Stimulated activated CD8-positive, alpha-beta memory T cell treated with anti-CD3 and anti-CD28 coated beads, Interleukin-4, amount 100 ng/mL, for 24 hours (primary cell): Measurements from ENCODE around the gene SLC7A6.

Experiments used
- DNase-seq: peaks from one replicate; pipeline ENCODE4 v3.0.0-alpha.2; 2020; ENCODE audit warnings: low read depth

Gene SLC7A6

DNA sequence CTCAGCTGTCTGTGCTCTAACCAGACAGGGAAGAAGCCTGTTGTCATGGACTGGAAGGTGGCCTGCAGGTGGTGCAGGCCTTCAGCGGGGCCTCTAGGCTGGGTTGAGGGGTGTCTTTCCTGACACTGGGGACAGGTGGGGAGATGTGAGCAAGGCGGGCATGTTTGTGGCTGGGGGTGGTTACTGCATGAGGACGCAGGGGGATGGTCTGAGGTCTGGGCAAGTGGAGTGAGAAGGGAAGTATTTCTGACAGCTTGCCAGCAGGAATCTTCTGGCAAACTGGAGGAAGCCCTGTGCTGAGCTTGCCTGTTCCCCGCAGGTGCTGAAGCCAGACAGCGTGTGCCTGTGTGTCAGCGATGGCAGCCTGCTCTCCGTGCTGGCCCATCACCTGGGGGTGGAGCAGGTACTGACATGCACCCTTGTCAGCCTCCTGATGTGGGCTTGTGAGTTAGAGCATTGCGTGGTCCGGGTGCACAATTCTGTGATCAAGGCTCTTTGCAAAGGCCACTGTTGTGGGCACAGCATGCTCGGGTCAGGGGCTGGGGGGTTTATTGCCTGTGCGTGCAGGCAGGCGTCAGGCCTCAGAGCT, 82.7 kb downstream of the SLC7A6 start:
- DNase-seq: no peak

DNA sequence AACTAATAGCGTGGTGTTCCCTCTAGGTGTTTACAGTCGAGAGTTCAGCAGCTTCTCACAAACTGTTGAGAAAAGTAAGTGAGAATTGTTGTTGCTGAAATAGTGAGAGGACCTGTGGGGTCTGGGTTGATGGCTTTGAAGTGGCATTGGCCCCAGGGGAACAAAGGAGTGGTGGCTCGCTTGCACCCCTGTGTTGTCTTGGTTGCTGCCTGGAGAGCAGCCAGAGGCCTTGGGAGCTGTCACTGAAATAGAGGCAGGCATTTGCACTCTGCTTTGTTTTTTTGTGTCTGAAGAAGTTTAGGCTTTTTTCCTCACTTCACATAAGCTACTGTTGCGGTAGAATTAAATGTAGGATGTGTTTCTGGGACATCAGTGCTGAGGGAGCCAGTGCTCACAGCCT, 83.3 kb downstream of the SLC7A6 start:
- DNase-seq: no peak

DNA sequence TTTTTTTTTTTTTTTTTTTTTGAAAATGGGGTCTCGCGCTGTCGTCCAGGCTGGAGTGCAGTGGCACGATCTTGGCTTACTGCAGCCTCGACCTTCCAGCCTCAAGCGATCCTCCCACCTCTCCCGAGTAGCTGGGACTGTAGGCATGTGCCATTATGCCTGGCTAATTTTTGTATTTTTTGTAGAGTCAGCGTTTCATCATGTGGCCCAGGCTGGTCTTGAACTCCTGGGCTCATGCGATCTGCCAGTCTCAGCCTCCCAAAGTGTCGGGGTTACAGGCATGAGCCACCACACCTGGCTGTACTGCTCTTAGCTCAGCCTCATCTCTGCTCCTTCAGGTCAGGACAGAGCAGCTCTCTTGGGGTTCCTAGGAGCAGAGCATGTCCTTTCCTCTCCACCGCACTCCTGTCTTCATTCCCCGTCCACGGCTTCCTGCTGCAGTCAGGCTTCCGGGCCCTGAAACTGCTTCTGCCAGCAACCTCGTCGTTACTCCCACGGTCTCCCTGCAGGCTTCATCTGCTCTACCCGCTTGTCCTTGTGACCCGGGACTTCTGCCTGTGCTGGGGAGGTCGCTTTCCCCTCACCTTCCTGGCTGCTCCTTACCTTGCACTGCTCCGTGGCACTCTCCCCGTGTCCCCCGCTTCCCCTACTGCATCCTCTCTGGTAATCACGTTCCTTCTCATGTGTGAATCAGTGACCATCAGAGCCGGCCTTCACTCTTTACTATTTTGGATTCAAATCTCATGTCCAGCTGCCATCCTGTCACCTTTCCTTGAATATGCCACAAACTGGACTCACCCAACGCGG, 84.5 kb downstream of the SLC7A6 start:
- no peak for DNase-seq

DNA sequence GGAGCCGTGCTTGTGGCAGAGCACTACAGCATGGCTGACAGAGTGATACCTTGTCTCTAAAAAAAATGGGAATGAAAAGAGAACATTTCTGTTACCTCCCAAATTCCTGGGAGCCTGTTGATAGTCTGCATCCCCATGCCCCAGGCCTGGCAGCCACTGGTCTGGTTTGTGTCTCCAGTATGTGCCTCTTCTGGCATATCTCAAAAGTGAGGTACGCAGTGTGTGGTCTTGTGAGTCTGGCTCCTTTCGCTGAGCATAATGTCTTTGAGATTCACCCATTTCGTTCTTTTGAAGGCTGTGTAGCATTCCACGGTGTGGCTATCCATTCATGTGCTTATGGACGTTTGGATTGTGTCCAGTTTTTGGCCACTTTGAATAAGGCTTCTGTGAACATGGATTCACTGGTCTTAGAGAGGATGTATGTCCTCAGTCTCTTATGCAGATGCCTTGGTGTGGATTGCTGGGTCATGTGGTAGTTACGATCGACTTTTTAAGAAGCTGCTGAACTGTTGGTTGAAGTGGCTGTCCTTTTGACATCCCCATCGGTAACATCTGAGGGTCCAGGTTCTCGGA, 85.6 kb downstream of the SLC7A6 start:
- DNase-seq: no peak

DNA sequence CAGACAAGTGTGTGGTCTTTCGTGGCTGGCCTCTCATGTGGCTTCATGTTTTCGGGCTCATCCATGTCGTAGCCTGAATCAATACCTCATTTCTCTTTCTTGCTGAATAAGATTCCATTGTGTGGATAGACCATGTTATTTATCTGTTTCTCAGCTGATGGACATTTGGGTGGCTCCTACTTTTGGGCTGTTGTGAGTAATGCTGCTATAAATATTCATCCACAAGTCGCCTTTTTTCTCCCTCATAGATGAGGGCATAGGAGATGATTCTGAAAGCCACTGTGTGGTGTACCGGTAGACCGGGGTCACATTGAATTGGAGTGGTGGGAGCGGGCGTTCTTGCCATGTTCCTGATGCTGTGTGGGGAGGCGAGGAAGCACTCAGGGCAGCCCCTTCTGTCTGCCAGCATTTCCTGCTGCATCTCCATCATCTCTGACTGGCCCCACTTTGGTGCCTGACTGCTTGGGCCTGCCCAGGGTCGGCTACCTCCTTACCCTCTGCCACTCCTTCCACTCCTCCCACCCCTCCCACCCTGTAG, 86.6 kb downstream of the SLC7A6 start:
- no peak for DNase-seq
